Measurements from ENCODE around the gene RAPSN. TPM values are rescaled to one million over a fixed set of nuclear protein-coding genes. Genes with fewer than 3 reads are reported as not detected.

The RAPSN gene
- total and polyA plus RNA-seq, 2 donors from 2014 or later, result 0.28 to 0.41 TPM

DNA sequence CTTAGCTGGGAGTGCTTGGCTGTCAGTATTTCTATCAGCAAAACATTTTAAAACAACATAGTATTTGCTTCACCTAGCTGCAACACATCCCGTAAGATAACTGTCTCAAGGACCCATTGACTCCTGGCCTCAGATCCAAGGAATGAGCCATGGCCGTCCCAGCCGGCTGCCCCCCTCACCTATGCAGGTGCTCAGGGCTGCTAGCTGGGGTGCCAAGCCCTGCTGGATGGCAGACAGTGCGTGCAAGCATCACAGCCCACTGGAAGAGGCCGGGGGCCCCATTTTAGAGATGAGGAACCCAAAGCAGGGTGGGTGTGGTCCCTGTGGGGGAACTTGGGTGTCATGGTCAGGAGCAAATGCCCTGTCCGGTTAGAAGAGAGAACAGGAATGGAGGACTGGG is 31.2 kb downstream of the RAPSN start:
- DNase-seq (no peak), FAIRE-seq (no peak)
- H3K4me1 ChIP-seq (ENCODE audit: control insufficient read depth in 2 of 3, insufficient read depth in 2 of 3, low read depth in 1 of 3, low read length in 3 of 3), result peaks cover 0 to 4% (median 0%) of the 10 kb centered on the region in 3 donors
- intact Hi-C loops (cut with DNase I), result no loop called here
- H3K9me3 ChIP-seq (ENCODE audit: control insufficient read depth in 2 of 3, insufficient read depth in 1 of 3, low read length in 3 of 3), result no peaks in the 10 kb centered on the region
- no peak overlapping the region for H3K4me3 ChIP-seq (ENCODE audit: low read length in 3 of 3)
- no peak overlapping the region for H3K27ac ChIP-seq (ENCODE audit: low read depth in 2 of 2, low read length in 2 of 2)
- TF ChIP-seq, protein P1, sequence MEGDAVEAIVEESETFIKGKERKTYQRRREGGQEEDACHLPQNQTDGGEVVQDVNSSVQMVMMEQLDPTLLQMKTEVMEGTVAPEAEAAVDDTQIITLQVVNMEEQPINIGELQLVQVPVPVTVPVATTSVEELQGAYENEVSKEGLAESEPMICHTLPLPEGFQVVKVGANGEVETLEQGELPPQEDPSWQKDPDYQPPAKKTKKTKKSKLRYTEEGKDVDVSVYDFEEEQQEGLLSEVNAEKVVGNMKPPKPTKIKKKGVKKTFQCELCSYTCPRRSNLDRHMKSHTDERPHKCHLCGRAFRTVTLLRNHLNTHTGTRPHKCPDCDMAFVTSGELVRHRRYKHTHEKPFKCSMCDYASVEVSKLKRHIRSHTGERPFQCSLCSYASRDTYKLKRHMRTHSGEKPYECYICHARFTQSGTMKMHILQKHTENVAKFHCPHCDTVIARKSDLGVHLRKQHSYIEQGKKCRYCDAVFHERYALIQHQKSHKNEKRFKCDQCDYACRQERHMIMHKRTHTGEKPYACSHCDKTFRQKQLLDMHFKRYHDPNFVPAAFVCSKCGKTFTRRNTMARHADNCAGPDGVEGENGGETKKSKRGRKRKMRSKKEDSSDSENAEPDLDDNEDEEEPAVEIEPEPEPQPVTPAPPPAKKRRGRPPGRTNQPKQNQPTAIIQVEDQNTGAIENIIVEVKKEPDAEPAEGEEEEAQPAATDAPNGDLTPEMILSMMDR (IDR thresholded peaks at IDR 0.05; ENCODE audit: borderline replicate concordance, extremely low read depth, insufficient read depth), result no peak
- H3K36me3 ChIP-seq (ENCODE audit: control insufficient read depth in 2 of 3, insufficient read depth in 3 of 3, low read length in 3 of 3), result peaks cover 0 to 32% (median 18%) of the 10 kb centered on the region in 3 donors
- H3K9ac ChIP-seq (ENCODE audit: low read length in 3 of 3), result no peak overlapping the region
- H3K27me3 ChIP-seq (ENCODE audit: control insufficient read depth, insufficient read depth, low read length), result no peaks in the 10 kb centered on the region

DNA sequence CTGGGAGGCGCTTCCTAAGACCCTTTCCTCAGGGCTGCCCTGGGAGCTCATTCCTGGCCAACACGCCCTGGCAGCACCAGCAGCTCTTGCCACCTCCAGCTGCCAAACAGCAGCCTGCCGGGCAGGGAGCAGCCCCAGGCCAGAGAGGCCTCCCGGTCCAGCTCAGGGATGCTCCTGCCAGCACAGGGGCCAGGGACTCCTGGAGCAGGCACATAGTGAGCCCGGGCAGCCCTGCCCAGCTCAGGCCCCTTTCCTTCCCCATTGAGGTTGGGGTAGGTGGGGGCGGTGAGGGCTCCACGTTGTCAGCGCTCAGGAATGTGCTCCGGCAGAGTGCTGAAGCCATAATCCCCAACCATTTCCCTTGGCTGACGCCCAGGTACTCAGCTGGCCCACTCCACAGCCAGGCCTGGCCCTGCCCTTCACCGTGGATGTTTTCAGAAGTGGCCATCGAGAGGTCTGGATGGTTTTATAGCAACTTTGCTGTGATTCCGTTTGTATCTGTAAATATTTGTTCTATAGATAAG is 32.9 kb downstream of the RAPSN start:
- FAIRE-seq, result no peak

DNA sequence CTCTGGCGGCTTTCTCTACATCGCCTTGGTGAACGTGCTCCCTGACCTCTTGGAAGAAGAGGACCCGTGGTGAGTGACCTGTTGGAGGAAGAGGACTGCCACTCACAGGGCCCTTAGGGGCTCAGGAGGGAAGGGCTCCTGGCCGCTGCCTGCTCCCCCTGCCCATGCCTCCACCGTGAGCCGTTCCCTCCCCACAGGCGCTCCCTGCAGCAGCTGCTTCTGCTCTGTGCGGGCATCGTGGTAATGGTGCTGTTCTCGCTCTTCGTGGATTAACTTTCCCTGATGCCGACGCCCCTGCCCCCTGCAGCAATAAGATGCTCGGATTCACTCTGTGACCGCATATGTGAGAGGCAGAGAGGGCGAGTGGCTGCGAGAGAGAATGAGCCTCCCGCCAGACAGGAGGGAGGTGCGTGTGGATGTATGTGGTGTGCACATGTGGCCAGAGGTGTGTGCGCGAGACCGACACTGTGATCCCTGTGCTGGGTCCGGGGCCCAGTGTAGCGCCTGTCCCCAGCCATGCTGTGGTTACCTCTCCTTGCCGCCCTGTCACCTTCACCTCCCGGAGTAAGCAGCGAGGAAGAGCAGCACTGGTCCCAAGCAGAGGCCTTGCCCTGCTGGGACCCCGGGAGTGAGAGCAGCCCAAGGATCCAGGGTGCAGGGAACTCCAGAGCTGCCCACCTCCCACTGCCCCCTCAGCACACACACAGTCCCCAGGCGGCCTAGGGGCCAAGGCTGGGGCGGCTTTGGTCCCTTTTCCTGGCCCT is 33.7 kb downstream of the RAPSN start:
- FAIRE-seq (no peak), DNase-seq (peak in 1 of 5 donors; percentile 73)
- Histone ChIP-seq H3K27ac (ENCODE audit: low read depth in 2 of 2, low read length in 2 of 2) (peak overlapping the region in 1 of 2 donors; percentile 23), H3K27me3 (ENCODE audit: control insufficient read depth, insufficient read depth, low read length) (no peaks in the 10 kb centered on the region), H3K4me1 (ENCODE audit: control insufficient read depth in 2 of 3, insufficient read depth in 2 of 3, low read depth in 1 of 3, low read length in 3 of 3) (peaks cover 0 to 4% (median 0%) of the 10 kb centered on the region in 3 donors), H3K9ac (ENCODE audit: low read length in 3 of 3) (no peak overlapping the region), H3K36me3 (ENCODE audit: control insufficient read depth in 2 of 3, insufficient read depth in 3 of 3, low read length in 3 of 3) (peaks cover 0 to 25% (median 12%) of the 10 kb centered on the region in 3 donors), H3K9me3 (ENCODE audit: control insufficient read depth in 2 of 3, insufficient read depth in 1 of 3, low read length in 3 of 3) (no peaks in the 10 kb centered on the region), H3K4me3 (ENCODE audit: low read length in 3 of 3) (no peak overlapping the region)
- intact Hi-C loops (cut with DNase I), result no loop called here
- TF ChIP-seq, protein P1 (IDR thresholded peaks at IDR 0.05; ENCODE audit: borderline replicate concordance, extremely low read depth, insufficient read depth), result no peak

More for the DNA sequence above, 32.9 kb downstream of the RAPSN start:
- peak overlapping the region; percentile 23 to 76 for H3K27ac ChIP-seq (ENCODE audit: low read depth in 2 of 2, low read length in 2 of 2)
- peak in 2 of 5 donors; percentile 60 to 93 for DNase-seq
- H3K9ac ChIP-seq (ENCODE audit: low read length in 3 of 3), result no peak overlapping the region
- H3K36me3 ChIP-seq (ENCODE audit: control insufficient read depth in 2 of 3, insufficient read depth in 3 of 3, low read length in 3 of 3), result peaks cover 0 to 25% (median 15%) of the 10 kb centered on the region in 3 donors
- no peak overlapping the region for H3K4me3 ChIP-seq (ENCODE audit: low read length in 3 of 3)
- peaks cover 0 to 4% (median 0%) of the 10 kb centered on the region in 3 donors for H3K4me1 ChIP-seq (ENCODE audit: control insufficient read depth in 2 of 3, insufficient read depth in 2 of 3, low read depth in 1 of 3, low read length in 3 of 3)
- TF ChIP-seq, protein P1 (IDR thresholded peaks at IDR 0.05; ENCODE audit: borderline replicate concordance, extremely low read depth, insufficient read depth), result no peak
- no peaks in the 10 kb centered on the region for H3K9me3 ChIP-seq (ENCODE audit: control insufficient read depth in 2 of 3, insufficient read depth in 1 of 3, low read length in 3 of 3)
- intact Hi-C loops (cut with DNase I), result no loop called here
- H3K27me3 ChIP-seq (ENCODE audit: control insufficient read depth, insufficient read depth, low read length), result no peaks in the 10 kb centered on the region

Measured in kidney (tissue), 14 donors.